Germinal center (tissue), 1 donor: ENCODE measurements around the gene ILK.

ENCODE experiments used
- DNase-seq: peaks from one replicate; pipeline ENCODE4 v3.0.0; 2012; ENCODE audit warnings: mixed read lengths, low spot score

Gene ILK

DNA sequence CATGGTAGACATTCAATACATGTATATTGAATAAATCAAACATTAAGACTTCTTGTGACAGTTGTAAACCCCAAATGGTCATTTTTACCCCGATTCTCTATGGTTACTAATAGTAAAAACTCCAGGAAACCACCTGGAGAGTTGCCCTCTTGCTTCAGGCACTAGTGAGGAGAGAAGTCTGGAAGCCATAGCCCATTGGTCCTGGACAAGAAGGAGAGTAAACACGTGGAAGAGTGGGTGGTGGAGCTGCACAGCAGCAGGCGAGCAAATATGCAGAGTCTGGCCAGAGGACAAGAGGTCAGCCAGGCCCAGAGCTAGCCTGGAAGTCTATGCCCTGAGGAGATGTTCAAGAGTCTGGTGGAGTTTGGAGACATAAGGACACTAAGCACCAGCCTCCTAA lies 34.3 kb downstream of the ILK start:
- no peak for DNase-seq

DNA sequence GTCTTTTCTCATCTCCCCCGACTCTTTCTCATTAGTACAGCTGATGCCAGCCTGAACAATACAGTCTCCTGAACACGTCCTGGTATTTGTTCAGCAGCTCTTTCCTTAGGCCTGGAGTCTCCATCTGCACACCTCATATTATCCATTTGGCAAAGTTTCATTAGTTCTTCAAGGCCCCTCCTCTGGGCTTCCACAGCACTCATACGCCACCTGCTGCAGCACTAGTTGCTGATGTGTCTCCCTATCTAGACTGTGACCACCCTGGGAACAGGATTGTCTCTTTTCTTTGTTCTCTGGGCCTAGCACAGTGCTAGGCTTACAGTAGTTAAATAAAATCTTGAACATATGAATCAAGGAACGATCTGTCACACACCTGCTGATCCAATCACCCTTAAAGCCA lies 34.9 kb downstream of the ILK start:
- no peak for DNase-seq

DNA sequence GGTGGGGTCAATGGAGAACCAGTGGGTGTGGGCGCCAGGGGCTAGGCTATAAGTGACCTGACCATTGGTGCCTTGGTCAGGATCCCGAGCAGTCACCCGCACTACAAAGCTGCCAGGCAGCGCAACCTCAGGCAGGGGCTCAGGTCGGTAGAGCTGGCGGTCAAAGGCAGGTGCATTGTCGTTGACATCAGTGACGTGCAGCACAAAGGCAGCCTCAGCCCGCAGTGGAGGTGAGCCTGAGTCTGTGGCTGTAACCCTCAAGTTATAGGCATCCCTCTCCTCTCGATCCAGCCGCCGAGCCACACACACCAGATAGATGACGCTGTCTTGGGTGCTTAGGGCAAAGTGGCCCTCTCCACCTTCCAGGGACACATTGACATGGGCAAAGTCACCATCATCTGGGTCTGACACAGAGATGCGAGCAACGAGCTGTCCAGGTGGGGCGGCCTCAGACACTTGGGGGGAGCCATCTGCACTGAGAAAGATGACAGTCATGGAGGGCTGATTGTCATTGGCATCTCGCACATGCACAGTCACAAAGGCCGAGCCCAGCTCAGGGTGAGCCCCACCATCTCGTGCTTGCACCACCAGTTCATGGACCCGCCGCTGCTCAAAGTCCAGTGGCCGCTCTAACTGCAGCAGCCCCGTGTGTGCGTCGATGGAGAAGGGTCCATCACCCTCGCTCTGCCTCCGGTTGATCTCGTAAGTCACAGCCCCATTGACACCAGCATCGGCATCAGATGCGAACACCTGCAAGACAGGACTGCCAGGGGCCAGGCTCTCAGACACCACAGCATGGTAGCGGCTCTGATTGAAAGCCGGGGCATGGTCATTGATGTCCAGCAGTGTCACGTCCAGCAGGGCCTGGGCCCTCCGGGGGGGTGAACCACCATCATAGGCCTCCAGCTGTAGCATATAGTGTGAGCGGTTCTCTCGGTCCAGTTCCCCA lies 36.7 kb downstream of the ILK start:
- no peak for DNase-seq

DNA sequence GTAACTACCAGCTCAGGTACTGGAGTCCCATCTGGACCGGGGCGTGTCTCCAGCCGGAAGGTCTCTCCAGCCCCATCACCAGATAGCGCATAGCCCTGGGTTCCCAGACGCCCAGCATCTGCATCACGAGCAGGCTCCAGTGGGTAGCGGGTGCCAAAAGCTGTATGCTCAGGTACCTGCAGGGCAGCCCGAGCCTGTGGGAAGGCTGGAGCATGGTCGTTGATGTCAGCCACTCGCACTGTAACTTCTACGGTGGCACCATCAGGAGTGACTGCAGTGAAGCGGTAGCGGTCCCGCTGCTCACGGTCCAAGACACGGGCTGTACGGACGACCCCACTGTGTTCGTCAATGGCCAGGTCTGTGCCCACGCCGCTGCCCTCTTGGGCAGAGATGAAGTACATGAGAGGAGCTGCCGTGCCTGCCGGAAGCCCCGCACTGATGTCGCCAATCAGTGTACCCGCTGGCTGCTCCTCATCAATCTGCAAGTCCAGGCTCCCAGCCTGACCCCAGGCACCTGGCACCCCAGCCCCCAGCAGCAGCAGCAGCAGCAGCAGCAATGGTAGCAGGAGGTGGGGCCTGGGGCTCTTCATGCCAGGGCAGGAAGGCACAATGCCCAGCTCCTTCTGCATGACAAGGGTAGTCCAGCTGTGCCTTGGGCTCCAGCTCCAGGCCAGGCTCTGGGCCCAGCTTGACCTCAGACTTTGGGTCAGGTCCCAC lies 37.6 kb downstream of the ILK start:
- no peak for DNase-seq

DNA sequence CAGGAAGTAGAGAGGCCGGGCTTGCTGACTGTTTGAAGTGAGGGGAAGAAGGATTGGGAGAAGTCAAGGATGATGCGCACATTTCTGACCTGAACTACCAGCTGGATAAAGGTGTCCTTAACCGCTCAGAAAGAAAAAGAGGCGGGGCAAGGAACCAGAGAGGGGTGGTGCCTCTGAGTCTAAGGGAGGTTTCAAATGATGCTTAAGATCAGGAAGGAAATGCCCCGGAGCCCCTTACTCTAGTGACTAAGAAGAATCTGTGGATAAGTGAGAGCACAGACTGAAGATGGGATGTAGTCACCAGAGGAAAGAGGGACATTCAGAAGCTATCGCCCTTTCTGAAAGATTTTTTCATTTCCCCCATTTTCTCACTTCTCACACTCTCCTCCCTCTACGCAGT lies 39.4 kb downstream of the ILK start:
- DNase-seq, result no peak

DNA sequence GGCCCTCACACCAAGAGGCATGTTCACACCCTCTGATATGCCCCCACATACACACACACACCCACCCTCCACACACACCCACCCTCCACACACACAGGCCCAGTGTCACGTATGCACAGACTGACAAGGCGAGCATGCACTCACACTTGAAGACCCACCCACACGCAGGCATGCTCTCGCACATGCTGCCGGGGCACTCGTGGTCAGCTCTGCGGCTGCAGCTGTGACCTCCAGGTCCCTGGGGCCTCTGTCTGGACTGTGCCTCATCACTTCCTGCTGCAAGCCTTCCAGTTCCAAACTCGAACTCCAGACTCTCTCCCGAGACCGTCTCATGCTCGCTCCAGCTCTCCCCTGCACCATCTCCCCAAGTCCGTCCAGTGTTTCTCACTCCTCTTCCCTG lies 42.5 kb downstream of the ILK start:
- no peak for DNase-seq

DNA sequence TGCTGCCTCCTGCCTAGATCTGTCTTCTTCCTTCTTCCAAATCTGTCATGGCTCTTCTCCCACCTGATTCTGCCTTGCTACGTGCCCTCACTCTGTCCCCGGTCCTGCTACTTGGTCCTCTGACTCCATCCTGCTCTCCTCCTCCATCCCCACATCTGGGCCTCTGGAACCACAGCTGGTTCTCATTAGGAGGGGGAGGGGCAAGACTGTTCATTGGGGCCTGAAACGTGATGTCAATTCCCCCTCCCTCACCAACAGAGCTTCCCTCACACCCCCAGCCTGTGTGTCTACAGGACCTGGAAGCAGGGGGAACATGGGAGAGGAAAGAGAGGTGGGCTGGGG lies 43.0 kb downstream of the ILK start:
- DNase-seq, result no peak

DNA sequence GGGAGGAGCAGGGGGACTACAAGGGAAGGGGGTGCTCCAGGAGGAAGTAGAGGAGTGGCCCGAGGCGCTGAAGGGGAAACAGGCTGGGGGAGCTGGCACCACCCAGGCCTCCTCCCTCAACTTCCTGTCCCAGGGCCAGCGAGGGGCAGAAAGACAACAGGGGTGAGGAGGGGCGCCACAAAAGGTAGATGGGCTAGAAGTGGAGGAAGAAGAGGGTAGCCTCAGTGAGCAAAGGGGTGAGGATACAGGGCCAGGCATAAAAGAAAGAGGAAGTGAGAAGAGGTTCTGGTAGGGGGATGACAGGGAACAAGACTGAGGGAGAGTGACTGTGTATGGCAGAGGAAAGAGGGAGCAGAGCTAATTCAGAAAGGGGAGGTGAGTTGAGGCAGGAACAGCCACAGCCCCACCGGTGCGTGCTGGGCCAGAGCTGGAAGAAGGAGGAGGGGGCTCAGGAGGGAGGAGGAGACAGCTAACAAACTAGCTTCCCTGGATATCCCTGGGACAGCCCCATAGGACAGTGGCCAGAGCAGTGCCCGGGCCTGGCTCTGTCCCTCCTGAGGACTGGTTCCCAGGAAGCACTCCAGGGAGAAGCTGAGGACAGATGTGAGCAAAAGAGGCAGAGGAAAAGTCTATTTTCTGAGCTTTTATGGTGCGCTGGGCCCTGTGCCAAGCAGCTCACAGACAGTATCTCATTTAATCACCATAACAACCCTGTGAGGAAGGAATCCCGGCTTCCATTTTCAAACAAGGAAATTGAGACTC lies 43.5 kb downstream of the ILK start:
- peak; percentile 66 for DNase-seq

DNA sequence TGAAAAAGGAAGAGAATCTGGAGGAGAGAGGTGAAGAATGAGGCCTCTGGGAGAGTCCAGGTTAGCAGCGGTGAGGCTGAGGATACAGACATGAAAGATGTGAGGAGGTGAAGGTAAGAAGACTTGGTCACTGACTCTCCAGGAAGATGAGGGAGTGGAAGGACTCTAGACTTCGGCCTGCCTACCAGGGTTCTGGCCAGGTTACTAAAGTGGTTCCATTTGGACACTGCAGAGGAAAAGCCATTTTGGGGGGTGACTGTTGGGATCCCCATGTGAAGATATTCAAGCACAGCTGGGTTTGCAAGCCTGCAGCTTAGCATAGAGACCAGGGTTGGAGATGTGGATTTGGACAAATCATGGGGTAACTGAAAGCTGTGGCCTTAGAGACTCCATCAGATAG lies 44.3 kb downstream of the ILK start:
- DNase-seq, result no peak

DNA sequence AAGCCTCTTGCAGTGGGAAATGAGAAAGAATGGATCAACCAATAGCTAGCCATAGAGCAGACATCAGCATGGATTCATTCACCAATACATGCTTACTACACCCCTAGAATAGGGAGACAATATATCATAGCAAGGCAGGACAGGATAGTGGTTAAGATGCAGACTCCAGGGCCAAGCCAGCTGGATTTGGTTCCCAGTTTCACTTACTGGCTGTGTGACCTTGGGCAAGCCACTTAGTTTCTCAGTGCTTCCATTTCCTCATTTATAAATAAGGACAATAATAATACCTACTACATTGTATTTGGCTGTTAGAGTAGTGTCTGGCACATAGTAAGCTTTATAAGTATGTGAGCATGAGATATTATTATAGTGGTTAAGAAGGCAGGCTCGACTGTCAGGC lies 44.9 kb downstream of the ILK start:
- no peak for DNase-seq

DNA sequence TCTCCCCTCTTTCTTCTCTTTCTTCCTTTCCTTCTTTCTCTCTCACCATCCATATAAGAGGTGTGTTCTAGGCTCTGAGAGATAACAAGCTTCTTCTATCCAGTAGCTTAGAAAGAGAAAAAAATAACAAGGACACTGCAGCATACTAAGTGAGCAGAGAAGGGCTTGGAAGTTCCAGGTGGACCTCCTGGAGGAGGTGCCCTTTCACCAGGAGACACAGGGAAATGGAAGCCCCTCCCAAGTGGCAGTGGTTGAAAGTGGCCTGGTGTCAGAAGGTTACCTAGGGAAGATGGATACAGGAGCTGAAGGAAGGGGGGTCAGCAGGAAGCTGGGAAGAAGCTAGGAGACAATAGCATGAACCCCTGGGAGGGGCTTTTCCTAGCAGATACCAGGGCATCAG lies 46.5 kb downstream of the ILK start:
- no peak for DNase-seq

DNA sequence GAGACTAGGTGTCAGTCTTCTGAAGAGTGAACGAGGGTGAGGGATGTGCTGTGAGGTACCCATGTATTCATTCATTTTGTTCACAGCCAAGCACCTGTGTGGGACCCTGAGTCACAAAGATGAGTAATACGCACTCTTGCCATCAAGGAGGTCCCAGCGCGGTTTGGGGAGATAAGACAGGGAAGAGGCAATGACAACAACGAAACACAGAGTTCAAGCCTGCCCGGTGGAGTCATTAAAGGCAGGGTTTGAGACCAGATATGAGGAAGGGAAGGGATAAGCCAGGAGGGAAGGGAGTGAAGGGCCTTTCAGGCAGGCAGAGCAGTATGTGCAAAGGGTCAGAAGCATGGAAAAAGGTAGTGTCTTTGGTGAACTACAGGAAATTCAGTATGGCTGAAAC lies 47.4 kb downstream of the ILK start:
- no peak for DNase-seq

DNA sequence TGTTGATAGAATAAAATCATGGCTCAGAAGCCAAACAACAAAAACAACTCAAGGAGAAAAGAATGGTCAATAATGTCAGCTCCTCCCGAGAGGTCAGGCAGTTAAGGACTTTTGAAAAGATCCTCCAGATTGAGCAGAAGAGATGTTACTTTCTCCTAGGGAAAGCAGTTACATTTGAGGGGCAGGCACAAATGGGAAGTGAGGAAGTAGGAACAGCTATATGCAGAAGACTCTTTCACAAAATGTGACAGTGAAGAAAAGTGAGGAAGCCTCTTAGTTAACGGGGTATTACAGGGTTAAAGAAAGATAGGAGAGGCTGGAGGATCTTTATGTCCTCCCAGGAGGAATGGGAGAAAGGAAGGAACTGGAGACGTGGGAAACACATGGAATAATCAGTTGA lies 48.6 kb downstream of the ILK start:
- no peak for DNase-seq

DNA sequence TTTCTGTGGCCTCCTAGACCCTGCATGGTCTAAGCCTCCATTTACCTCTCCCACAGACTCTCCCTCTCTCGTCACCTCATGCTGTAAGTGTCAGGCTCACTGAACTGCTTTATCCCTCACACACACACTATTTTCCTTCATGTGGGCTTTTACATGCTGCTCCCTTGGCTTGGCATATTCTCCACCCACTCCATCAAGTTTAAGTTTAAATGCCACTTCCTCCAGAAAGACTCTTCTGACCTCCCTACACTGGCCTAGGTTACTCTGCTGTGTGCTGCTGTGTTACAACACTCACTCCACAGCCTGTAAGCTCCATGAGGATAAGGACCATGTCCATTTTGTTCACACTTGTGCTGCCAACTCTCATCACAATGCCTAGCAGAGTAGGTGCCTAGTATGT lies 49.5 kb downstream of the ILK start:
- no peak for DNase-seq

DNA sequence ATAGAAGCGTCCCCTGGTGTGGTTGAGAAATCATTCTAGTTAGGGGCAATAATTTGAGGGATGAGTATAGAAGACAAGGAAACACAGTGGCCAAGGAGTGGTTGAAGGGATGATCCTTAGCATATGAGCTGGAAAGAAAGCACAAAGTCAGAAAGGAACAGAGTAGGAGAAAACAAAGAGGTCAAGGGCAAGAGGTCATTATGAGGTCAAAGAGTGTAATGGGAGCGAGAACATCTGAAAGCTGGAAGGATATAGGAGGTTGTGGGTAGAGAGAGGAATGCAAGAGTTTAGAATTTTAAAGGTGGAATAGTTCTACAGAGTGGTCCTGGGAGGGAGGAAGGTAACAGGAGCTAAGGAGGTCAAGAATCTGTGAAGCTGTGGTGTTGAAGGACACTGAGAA lies 50.1 kb downstream of the ILK start:
- no peak for DNase-seq

DNA sequence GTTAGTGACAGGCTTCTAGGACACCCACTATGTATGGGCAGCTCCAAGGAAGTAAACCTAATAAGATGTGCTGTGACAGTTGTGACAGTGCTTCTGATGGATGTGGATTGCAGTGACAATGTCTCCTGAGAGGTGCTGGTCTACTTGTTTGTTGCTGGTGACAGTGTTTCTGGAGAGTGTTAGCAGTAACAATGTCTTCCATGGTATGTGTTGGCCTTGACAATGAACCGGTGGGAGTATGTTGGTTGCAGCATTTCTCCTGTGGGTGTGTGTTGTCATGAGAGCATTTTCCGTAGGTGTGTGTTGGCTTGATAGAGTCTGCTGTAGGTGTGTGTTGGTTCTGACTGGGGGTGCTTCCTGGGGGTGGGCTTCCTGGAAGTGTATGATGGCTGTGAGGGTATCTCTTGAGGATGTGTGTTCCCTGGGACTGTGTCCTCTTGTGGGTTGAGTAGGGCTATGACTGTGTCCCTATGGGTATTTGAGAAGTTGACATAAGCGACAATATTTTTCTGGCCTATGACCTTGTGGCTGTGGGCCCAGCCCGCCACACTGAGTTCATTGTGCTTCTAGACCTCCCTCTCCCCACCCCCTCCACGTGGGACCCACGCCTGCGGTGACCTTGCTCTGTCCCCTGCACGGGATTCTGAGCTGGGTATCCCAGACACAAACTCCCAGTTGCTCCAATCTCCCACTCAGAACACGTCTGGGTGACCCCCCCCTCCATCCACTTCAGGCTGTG lies 50.9 kb downstream of the ILK start:
- DNase-seq, result no peak

DNA sequence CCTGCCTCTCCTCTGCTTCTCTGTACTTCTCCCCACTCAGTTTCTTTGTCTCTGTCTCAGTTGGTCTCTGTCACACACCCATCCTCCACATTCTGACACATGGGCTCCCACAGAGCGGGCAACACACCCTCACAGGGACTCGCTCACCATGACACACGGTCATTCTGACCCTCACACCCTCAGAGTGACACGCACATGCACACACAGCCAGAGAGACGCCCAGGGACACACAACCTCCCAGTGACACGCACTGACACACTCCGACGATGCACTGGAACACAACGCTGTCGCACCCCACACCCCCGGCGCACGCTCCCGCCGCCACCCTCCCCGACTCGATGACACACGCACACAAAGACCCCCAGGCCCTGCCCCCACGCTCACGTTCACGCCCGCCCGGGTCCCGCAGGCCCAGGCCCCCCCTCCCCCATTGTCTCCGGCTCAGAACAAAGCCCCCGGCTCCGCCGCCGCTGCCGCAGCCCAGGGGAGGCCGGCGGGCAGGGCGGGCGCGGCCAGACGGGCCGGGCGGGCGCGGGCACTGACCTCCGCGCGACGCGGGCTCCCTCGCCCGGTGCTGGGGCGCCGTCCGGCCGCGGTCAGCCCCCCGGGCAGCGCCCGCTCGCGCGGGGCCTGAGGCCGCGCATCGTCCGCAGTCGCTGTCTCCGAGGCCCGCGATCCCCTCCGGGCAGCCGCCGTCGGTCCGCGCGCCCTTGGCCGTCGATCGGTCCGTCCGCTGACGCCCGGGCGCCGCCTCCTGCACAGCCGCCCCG lies 51.6 kb downstream of the ILK start:
- no peak for DNase-seq

DNA sequence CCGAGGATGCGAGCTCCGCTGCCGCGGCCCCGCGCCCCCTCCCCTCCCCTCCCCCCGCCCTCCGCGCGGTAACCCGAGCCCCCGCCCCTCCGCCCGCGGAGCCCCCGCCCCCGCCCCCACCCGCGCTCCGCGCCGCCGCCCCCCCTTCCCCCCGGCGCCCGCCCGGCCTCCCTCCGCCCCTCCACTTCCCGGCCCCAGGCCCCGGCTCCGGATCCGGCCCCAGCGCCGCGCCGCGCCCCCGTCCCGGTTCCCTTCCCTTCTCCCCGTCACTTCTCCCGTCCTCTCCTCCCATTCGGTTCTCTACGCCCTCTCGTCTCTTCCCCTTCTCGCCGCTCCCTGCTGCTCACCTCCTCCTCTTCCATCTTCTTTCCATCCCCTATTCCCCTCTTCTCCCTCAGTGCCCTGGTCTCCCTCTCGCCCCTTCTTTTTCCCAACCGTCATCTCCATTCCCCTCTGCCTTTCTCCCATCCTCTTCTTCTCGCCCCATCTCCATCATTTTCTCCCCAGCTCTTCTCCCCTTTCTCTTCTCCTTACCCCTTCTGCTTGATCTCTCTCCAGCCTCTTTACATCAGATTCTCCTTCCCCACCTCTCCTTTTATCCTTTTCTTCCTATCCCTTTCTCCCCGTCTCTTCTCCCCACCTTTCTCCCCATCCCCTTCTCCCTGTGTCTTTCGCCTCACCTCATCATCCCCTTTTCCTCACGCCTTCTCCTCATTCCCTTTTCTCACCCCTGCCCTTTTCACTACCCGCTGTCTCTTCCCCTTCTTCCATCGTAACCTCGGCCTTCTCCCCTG lies 52.4 kb downstream of the ILK start, which contains the start of gene DCHS1:
TSS of gene DCHS1 (minus strand) at position 20 of the 794 bp plus-strand sequence. CDS start 14,196 bp downstream, outside the sequence.
- DNase-seq, result peak; percentile 37

DNA sequence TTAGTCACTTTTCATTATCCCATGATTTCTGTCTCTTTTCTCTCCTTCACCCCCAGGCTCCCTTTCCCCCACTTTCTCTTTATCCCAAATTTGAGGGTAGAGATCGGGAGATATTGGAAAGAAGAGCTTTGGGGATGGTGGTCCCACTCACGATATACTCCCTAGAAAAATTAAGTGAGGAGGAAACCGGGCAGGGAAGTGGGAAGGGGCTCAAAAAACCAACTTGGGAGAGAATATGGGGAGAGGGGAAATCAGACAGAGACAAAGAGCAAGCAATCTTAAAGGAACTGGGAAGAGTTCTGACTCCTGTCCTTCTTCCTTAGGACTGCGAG lies 53.0 kb downstream of the ILK start:
- no peak for DNase-seq

DNA sequence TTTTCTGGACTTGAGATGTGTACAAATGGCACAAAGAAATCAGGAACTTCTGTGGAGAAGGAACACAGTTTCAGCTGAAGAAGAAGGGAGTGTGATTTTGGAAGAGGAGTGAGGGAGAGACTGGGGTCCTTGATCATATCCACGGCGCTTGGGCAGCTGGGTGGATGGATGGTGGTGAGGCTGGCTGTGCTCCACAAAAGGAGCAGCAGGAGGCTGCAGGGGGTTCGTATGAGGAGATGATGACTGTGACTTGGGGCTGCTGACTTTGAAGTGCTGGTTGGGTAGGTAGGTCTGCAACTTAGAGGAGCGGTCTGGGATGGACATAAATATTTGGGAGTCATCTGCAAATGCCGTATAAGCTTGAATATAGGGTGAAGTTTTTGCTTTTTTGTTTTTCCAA lies 53.4 kb downstream of the ILK start:
- no peak for DNase-seq

DNA sequence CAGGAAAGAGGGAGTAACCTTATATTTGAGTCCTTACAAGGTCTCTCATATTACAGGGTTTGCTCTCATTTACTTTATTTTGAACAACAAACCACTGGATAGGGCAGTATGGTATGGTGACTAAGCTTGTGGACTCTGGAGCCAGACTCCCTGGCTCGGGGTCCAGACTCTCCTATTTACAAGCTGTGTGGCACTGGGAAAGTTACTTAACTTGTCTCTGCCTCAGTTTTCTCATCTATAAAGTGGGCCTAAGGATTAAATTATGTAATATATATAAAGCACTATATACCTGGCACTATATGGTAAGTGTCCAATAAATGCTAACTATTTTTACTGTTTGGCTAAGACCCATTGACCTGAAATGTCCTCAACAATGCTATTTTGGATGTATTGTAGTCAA lies 53.8 kb downstream of the ILK start:
- DNase-seq, result no peak
